T1000 (cell line): ENCODE results near the gene STPG2.

Experiments
- DNase-seq: peaks from one replicate; lab custom pipeline; 2025; ENCODE audit warnings: mixed read lengths; lab: John Stamatoyannopoulos, UW

The STPG2 gene

DNA sequence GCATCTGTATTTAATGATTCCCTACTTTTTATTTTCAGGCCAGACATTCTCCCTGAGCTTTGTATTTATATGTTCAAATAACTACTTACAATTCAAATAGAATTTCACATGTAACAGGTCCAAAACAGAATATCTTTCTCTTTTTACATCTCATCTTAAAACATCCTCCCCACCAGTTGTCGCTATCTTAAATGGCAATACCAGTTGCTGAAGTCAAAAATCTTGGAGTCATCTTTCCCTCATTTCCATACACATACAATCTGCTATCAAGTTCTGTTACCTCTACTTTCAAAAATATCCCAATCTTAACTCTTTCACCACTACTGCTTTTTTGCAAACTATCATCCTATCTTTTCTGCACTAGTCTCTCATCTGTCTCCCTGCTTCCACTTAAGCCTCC is 330.5 kb downstream of the STPG2 start:
- DNase-seq: no peak

DNA sequence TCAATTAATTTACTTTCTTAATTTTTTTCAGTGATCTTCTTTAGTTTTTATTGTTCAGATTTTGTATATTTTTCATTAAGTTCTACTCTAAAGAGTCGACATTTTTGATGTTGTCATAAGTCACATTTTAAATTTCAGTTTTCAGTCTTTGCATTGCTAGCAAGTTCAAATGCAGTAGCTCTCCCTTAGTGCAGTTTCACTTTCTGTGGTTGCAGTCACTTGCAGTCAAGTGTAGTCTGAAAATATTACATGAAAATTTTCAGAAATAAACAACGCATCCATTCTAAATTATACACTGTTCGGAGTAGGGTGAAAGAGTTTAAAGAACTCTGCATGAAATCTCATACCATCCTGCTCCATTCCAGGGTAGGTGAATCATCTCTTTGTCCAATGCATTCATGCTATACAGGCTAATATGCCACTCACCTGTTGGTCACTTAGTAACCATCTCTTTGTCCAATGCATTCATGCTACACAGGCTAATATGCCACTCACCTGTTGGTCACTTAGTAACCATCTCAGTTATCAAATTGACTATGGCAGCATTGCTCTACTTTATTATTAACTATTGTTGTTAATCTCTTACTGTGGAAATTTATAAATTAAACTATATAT is 356.9 kb downstream of the STPG2 start:
- no peak for DNase-seq

DNA sequence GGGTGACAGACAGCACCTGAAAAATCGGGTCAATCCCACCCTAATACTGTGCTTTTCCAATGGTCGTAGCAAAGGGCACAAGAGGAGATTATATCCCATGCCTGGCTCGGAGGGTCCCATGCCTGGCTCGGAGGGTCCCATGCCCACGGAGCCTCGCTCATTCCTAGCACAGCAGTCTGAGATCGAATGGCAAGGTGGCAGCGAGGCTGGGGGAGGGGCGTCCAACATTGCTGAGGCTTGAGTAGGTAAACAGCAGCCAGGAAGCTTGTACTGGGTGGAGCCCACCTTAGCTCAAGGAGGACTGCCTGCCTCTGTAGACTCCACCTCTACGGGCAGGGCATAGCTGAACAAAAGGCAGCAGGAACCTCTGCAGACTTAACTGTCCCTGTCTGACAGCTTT is 365.1 kb downstream of the STPG2 start:
- no peak for DNase-seq

DNA sequence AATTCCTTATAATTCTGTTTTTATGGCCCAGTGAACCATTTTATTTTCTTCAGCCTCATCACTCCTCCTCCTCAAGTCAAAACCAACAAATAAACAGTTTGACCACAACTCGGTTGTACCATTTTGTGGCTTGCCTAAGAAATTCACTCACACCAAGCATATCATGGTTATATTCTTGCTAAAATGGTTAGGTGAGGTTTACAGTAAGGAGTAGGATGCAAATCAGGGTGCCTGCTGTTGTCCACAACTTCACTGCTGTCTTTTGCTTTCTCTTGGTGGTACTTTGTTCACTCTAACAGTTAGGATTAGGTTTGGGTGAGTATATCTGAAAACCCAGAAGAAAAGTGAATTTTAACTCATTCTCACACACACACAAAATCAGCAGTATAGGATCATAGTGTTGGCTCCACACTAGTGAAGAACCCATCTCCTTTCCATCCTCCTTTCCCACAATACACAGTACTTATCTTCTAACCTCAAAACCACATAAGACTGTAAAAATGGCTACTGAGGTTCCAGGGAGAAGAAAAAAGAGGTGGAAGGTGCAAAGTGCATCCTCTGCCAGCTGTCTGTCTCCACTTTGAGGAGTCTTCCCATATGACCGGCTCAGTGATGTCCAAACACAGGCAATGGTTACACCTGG is 368.8 kb downstream of the STPG2 start:
- DNase-seq: no peak

DNA sequence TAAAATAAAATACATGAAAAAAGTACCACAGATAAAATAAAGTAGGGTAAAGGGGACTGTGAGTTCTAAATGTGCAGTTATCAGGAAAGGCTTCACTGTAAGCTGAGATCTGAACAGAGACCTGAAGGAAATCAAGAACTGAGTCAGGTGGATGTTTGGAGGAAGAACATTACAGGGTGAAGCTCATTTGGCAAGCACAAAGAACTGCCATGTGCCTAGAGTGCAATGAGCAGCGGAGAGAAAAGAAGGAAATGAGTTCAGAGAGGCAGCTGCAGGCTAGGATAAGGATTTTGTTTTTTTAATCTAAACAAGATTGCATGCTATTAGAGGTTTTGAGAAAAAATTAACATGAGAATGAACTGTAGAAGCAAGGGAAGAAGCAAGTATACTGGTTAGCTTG is 373.1 kb downstream of the STPG2 start:
- DNase-seq: no peak

DNA sequence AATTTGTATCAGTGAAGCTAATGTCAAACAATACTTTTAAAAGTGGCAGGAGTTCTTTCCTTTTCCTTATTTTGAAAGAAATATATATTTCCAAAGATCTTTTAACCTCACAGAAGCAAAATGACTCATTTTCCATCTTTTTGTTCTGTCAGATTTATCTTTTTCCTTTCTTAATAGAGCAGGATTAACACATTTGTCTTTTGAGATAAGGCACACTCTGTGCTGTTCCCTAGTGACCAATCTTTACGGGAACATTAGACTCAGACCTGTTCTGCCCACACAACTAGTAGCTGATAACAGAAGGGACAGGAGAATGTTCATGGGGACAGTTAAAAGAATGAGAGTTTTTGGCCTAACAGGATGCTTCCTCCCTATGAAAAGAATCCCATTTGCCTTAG is 381.2 kb downstream of the STPG2 start:
- no peak for DNase-seq

DNA sequence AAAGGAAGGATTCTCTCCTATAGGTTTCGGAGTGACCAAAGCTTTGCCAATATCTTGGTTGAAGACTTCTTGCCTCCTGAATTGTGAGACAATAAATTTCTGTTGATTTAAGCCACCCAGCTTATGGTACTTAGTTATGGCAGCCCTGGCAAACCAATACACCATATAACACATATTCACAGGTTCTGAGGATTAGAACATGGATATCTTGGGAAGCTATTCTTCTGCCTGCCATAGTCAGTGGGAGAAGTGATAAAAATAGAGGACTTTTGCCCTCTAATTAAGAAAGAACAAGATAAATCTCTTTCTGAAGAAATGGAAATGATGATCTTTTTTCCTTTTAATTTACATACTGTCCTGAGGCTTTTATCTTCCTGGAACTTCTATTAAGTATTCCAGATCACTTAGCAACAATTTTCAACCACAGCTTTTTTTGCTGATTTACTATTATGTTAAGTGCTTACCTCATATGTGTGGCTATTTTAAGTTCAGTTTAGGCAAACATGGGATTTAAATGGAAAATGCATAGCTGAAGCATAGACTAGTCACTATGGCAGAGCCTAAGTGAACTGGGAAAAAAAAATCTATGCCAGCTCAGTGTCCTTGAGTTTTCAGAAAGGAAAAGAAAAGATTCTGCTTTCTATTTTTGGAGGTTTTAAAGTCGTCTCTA is 381.7 kb downstream of the STPG2 start:
- DNase-seq: no peak

DNA sequence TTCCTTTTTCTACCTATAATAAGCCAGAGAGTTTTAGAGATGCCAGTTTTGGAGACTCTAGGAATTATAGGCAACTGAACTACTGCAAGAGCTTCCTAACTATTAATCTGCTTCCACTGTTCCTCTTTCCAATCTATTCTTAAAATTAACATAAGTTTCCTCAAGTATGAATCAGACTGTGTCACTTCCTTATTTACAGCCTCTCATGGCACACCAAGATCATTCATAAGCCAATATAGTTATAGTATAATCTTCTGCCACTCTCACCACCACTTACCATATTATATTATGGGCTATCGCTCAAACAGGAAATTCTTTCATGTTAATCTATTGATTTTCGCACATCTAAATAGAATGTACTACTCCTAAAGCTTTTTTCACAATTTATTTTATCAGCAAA is 383.5 kb downstream of the STPG2 start:
- DNase-seq: no peak

DNA sequence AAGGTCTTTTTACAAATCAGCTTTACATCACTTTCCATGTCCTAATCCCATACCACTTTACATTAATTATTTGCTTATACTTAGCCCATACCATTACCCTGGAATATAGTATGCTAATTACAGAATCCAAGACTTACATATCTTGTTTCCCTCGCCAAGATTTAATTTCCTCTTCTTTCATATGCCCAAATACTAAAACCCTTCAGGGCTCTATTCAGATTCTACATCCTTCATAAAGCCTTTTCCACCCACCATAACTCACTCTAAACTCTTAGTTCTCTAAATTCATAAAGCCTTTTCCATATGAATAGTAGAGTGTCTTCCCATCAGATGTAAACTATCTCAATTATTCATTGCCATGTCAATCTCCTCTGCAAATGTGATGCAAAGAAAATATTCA is 390.7 kb downstream of the STPG2 start:
- DNase-seq: no peak

DNA sequence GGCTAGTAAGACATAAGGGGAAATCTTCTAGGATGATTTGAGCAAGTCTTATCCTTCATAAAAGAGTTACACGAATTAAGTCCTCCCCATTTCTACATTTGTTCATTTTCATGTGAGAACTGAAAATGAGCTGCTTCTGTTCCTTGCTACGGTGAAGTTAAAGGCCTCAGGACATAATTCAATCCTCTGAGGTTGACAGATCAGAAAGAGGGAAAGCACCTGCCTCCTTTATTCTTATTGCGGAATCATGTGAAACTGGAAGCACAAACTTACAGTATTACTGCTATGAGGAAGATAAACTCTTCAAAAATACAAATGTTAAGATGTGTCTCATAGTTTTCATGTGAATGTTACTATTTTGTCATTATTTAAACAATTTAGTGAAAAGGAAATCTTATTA is 395.3 kb downstream of the STPG2 start:
- DNase-seq: no peak

DNA sequence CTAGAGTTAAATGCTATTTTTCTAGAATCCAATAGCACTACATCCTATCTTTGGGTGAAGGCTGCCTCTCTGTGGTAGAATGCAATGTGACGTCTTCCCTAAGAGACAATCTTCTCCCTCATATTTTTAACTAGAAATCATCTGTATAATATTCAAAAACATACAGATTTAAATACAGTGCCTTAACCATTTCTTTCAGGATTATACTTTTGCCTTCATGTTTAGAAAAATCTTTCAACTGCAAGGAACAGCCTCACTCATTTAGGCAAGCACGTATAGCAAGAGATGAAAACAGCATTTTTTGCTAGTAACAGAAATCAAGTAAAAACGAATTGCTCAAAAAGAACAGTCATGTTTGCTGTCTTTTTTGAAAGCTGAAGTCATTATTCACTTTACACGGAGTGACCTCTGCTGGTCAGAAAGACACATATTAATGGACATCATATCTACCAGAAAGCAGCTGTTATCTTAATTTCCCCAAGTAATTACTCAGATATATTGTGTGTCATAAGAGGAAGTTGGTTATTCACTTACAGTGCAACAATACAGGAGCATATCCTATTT is 422.3 kb downstream of the STPG2 start:
- no peak for DNase-seq

DNA sequence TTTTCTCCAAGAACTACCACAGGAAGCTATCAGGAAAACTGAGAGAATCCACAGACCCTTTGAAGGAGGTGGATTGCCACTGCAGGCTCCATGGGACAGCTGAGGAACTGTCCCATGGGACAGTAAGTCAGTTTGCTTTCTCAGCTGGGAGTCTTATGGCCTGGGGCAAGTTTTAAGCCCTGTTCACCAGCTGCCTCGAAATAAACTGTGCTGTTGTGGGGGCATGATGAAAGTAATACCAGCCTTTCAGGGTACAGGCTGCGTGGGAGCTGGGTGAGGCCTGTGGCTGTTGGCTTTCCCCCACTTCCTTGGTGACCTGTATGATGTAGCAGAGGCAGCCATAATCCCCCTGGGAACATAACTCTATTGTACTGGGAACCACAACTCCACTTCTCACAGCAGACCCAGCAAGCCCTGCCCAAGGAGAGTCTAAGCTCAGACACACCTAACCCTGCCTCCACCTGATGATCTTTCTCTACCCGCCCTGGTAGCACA is 452.1 kb downstream of the STPG2 start:
- no peak for DNase-seq

DNA sequence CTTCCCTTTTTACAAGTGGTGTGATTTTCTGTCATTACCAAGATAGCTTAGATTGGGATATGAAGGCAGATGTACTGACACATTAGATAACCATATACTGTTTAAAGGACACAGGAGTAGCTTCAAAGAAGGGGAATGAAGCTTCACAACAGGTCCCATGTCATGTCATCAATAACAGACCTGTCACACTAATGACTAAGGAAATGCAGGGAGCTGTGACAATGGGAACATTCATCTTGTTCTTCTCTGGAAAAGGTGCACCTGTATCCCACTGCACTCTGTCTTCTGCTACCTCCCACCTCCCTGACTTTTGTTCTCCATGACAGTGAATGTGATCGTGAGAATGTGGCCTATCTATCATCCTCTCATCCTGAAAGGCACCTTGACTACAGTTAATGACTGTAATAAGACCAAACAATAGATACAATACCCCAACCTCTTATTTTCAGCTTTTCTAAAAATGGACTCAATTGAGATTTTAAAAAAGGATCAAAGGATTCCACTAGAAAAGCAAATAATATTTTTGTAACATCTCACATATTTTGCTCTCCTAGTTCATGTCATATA is 472.5 kb downstream of the STPG2 start:
- DNase-seq: no peak

DNA sequence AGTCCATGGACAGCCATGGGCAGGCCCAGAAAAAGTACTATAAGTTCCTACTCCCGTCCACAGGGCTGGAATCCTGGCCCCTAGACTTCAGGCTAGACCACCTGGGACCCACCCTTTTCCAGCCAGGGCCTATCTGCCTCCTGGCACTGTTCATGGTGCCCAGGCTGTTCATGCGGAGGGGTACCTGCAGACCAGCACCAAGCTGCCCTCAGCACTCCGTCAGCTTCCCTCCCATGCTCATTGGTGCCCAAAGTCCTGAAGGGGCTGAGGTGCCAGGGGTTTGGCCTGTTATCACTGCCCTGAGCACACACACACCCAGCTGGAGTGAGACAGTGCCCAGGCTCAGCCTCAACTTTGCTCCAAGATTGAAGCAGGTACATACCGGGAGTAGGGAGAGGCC is 477.7 kb downstream of the STPG2 start:
- DNase-seq: no peak

DNA sequence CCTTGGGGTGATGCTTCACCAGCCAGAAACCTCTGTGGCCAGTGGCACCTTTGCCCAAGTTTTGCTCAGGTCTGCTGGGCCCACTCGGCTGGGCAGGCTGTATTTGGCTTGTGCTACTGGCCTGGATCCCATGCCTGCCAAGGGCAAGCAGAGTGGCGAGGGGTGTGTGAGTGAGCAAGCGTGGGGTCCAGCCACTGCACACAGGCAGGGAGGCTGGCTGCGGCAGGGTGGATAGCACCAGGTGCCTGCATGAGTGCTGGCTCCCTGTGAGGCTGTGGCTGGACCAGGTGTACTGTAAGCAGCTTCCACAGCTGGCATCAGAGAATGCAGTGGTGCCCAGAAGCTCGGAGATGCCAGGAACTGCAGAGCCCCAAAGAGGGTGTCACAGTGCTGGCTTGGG is 478.5 kb downstream of the STPG2 start:
- DNase-seq: no peak

DNA sequence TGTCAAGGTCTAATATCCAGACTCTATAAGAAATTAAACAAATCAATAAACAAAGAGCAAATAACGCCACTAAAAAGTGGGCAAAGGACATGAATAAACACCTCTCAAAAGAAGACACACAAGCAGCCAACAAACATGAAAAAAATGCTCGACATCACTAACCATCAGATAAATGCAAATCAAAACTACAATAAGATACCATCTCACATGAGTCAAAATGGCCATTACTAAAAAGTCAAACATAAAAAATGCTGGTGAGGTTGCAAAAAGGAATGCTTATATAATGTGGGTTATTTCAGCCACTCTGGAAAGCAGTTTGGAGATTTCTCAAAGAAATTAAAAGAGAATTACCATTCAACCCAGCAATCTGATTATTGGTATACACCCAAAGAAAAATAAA is 481.1 kb downstream of the STPG2 start:
- DNase-seq: no peak

DNA sequence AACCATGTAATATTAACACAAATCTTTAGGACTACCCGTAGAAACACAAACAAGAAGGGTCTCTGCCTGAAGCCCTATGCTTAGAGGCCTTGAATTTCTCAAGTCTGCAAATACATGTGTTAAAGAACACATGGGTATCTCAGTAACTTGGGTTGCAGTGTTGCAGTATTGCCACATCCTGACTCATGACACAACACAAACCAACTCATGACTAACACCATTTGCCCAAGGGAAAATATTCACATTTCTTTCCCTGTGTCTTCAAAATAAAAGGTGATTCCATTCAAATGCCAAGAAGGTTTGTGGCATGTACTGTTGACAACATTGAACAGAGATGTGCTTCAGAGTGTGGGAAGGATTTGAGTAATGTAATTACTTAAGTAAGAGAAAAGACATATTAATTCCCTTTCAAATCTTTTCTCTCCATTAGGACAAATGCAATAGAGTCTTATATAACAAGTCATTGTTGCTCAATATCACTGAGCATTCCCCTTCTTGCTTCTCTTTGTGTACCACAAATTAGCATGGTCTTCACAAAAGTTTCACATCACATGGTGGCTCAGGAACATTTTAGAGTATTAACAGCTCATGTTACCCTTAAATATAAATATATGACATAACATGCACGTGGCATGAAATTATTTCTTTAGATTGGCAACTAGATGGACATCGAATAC is 487.1 kb downstream of the STPG2 start:
- DNase-seq: peak; percentile 7

DNA sequence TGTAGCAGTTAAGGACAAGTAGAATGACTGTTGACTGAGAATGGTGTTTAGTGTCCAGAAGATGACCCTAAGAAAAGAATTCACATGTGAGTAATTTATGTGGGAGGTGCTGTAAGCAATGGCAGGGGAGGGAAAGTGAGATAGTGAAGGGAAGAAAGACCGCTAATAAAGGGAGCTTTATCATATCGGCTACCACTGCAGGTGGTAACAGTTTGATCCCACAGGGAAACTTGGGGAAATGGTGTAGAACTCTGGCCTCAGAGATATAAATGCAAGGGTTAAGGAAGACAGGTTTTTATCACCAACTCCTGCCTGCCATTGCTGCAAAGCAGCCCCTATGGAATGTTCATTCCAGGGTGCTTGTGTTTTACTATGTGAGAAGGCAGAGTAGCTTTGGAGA is 489.6 kb downstream of the STPG2 start:
- no peak for DNase-seq

DNA sequence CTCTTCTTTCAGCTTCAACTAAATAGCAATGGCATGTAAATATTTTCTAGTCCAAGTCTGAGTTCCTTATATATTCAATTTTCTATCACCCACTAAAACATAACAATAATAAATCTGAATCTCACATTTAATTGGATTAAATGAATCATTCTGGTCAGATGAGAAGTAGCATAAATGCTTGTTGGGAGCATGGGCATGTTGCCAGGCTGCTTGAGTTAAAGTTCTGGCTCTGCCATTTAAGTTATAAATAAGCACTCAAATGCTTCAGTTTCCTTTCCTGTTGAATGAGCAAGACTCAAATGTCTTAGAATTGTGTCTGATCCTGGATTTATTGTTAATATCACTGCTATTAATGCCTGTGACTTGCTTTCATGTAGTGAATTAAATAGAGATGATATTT is 496.3 kb downstream of the STPG2 start:
- no peak for DNase-seq

DNA sequence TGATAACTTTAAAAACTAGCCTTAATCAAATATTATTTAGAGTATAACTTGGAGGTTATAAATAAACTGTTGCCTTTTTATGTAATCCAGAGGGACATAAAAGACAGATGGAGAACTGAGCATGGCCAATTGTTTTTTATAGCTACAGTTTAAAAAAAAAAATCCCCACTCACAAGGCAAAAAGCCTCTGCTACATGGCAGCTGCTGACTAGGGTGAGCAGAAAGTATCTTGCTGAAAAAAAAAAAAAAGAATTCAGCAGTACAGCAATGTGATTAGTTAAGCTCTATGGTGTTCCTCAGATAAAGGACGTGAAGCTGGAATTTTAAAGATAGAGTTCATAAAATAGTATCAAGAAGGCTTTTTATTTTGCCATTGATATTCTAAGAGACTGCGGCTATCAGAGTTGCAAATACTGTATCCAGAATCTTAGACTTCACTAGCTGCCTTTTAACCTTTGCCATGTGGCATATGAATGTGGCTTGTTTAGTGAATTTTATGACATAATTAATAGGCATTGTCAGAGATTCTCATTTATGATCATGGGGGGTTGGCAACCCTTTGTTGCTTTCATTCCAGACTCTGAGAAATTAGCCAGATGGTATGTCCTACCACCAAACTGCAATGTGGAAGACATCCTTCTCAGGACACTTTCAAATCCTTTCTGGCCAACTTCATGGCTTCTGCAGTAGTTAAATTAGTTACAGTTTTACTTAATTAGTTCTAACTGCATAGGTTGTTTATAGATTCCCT is 498.0 kb downstream of the STPG2 start:
- DNase-seq: no peak

DNA sequence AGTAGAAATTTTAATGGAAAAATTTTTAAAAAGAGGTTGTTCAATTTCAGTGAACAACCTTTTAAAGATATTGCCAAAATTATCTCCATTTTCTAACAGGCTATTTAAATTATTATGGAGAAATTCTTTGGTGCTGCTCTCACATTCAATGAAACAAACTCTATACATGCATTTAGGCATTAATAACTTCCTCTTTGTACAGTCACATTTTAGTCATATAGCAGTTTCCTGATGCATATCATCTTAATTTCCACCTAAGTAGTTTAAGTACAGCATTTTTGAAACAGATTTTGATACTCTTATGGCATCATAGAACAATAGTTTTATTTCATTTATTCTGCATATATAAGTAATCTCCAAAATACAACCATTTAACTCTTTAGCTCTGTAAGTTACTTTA is 500.1 kb downstream of the STPG2 start:
- DNase-seq: no peak

DNA sequence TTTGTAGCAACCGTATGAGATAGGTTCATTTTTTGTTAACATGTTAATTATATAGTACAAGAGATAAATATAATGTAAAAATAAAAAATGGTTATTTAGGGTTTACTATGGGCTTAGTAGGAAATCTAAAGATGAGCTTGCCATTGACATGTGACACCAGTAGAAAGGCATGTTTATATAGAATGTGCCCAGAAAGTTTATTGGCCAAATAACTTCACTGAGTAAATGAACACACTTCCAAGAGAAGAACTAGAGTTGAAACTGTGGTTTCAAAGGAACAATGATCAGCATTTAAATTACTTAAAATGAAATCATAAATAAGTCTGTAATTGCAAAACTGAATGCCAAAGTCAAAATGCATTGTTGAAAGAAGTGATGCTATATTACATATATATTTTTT is 503.3 kb downstream of the STPG2 start:
- DNase-seq: no peak
